Effector memory CD8-positive, alpha-beta T cell (primary cell): ENCODE results near the gene C1QTNF1.
A peak's percentile ranks its signal among the peaks of the same experiment; 100 is the strongest.

Experiments
- ATAC-seq: fragments of 150-1000 bp; cut with Tn5 transposase; replicated peaks from 2 replicates; pipeline ENCODE4 v1.10.0; 2021; ENCODE audit warnings: mild to moderate bottlenecking, moderate library complexity
- DNase-seq, 3 experiments: peaks; one replicate each; pipeline ENCODE4 v3.0.0; 2021
- H3K27ac Mint-ChIP-seq, 2 donors: one replicate each; pipeline ENCODE4 v1.8.0; 2022; ENCODE audit warnings: mild to moderate bottlenecking in 2 of 2, mixed read lengths in 2 of 2, moderate library complexity in 2 of 2
- H3K27me3 Mint-ChIP-seq, 2 donors: one replicate each; pipeline ENCODE4 v1.8.0; 2022; ENCODE audit warnings: mixed read lengths in 2 of 2
- H3K36me3 Mint-ChIP-seq: one replicate; pipeline ENCODE4 v1.8.0; 2022; ENCODE audit warnings: mild to moderate bottlenecking, moderate library complexity, mixed read lengths; ENCODE audit not compliant: insufficient read depth
- H3K4me1 Mint-ChIP-seq, 2 donors: one replicate each; pipeline ENCODE4 v1.8.0; 2022; ENCODE audit warnings: low read depth in 2 of 2, mixed read lengths in 2 of 2
- H3K4me3 Mint-ChIP-seq, 2 donors: one replicate each; pipeline ENCODE4 v1.8.0; 2022; ENCODE audit warnings: mild to moderate bottlenecking in 2 of 2, mixed read lengths in 2 of 2, moderate library complexity in 2 of 2
- H3K9me3 Mint-ChIP-seq, 2 donors: one replicate each; pipeline ENCODE4 v1.8.0; 2022; ENCODE audit warnings: mixed read lengths in 2 of 2

The C1QTNF1 gene

DNA sequence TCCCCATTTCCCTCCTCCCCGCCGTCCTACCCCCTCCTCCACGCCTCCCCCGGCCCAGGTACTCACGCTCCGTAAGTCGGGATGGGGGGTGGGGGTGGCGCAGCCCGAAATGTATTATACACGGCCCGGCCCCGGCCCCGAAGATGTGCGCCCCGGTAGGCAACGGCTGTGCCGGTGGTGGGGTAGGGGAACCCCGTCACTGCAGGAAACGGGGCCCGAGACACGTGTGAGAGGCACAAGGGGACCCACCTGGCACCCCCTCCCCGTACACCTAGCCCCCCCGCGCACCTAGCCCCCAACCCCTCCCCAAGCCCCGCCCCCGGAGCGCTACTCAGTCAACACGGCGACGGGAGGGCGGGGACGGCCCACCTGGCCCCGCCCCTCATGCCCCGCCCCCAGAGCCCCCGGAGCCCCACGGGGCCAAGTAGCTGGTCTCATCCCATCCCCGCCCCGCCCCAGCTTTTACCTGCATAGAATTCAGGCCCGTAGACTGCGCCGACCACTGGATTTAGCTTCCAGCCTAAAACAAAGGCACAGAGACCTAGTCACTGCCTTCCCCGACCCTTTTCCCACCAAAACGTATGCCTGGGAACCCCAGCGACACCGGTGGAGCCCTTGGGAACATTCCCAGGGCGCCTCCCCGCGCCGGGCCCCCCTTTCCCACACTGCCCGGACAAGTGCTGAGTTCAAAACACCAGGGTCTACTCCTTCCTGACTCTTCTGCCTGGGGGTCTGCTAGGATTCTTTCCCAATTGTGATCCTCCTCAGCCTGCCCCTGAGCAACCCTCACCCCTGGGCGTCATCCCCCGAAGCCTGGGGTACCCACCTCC lies 73.5 kb downstream of the C1QTNF1 start:
- ATAC-seq: no peak

DNA sequence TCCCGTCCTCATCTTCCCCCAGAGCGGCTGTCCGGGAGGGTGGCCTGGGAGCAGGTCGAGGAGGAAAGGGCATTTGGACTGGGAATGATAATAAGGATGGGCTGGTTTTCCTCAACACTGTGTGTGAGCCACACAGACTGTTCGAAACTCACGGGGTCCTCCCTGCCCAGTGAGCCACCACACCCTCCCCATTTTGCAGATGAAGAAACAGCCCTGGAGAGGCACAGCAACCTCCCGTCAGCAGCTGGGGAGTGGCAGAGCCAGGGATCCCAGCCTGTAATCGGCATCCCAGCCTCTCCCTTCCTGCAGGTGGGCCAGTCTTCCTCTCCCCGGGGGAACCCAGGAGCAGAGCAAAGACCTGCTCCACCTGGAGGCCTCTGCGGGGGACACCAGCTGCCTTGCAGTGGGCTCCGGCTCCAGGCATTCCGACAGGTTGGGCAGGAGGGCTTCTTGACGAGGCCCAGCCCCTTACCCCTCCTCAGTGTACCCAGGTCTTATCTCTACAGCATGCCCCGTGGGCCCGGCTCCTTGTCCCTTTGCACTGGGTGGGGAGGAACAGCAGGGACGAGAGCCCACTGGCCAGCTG lies 74.4 kb downstream of the C1QTNF1 start:
- Mint-ChIP-seq H3K27ac (no peak overlapping the region), H3K9me3 (no peaks in the 10 kb centered on the region)

More for the DNA sequence above, 73.5 kb downstream of the C1QTNF1 start:
- H3K9me3 Mint-ChIP-seq: no peaks in the 10 kb centered on the region
- peaks cover 14 to 94% of the 10 kb centered on the region in 2 donors for H3K27me3 Mint-ChIP-seq
- H3K27ac Mint-ChIP-seq: no peak overlapping the region
- H3K4me3 Mint-ChIP-seq: peak overlapping the region; percentile 15 to 71
- DNase-seq: no peak
- H3K36me3 Mint-ChIP-seq: peaks cover 11% of the 10 kb centered on the region
- H3K4me1 Mint-ChIP-seq: peaks cover 18 to 20% of the 10 kb centered on the region in 2 donors

More for the DNA sequence above, 74.4 kb downstream of the C1QTNF1 start:
- peaks cover 9 to 13% of the 10 kb centered on the region in 2 donors for H3K4me1 Mint-ChIP-seq
- no peak for DNase-seq
- peaks cover 22 to 96% of the 10 kb centered on the region in 2 donors for H3K27me3 Mint-ChIP-seq
- H3K4me3 Mint-ChIP-seq: peak overlapping the region; percentile 15 to 71
- H3K36me3 Mint-ChIP-seq: peaks cover 12% of the 10 kb centered on the region
- ATAC-seq: no peak
